Cardiac fibroblast (primary cell): ENCODE data around the gene USP3.

Experiments
- DNase-seq, 2 donors: peaks; one replicate each; pipeline versions ENCODE4 v3.0.0 to v3.0.0-alpha.2; 2010; ENCODE audit warnings: low read depth in 2 of 2
- H3K4me3 ChIP-seq, 2 donors: replicated peaks in 1 of 2; 1 replicate in 1 of 2; 2 replicates in 1 of 2; pipeline ENCODE4 v1.5.1; 2011; ENCODE audit warnings: low read depth in 2 of 2, low read length in 2 of 2, mild to moderate bottlenecking in 2 of 2, moderate library complexity in 1 of 2
- CTCF ChIP-seq: IDR thresholded peaks from one replicate; pipeline ENCODE4 v1.5.1; 2011; ENCODE audit warnings: low read depth, mild to moderate bottlenecking, low read length, inconsistent platforms

The USP3 gene

GRCh38 chr15:63638839-63639238 lies 134.4 kb downstream of the USP3 start:
- no peak overlapping the region for H3K4me3 ChIP-seq
- TF ChIP-seq CTCF, result no peak
- DNase-seq, result no peak

GRCh38 chr15:63640146-63640545 lies 135.8 kb downstream of the USP3 start:
- no peak for TF ChIP-seq CTCF
- H3K4me3 ChIP-seq, result no peak overlapping the region
- DNase-seq, result no peak
